RWPE1 (cell line): ENCODE data around the gene CUX1.
"Not testable (repeated sequence)": the region's sequence is repeated elsewhere in the genome, so short reads cannot be mapped to it uniquely, and the experiment has no call there.

Experiments used
- CTCF ChIA-PET: fragments of 350-600 bp; sonication (Branson Sonifier 250); formaldehyde crosslinking; extraction: SDS; loops from one replicate; lab custom pipeline; 2021; lab: Yijun Ruan, JAX
- POLR2A ChIA-PET: fragments of 400-600 bp; formaldehyde crosslinking; extraction: SDS; loops from one replicate; lab custom pipeline; 2020; ENCODE audit warnings: antibody characterized with exemption; ENCODE audit not compliant: low non-redundant PET; lab: Yijun Ruan, JAX
- DNase-seq: peaks from one replicate; pipeline ENCODE4 v3.0.0; 2012; ENCODE audit warnings: low spot score
- H3K27ac ChIP-seq: fragments of 450-650 bp; 2 replicates; pipeline ENCODE4 v1.5.1; 2017
- TF ChIP-seq, protein P1 (sequence below): fragments of 450-650 bp; conservative IDR thresholded peaks from 2 replicates; pipeline ENCODE4 v1.5.1; 2017; ENCODE audit warnings: low read depth, mild to moderate bottlenecking

The CUX1 gene

DNA sequence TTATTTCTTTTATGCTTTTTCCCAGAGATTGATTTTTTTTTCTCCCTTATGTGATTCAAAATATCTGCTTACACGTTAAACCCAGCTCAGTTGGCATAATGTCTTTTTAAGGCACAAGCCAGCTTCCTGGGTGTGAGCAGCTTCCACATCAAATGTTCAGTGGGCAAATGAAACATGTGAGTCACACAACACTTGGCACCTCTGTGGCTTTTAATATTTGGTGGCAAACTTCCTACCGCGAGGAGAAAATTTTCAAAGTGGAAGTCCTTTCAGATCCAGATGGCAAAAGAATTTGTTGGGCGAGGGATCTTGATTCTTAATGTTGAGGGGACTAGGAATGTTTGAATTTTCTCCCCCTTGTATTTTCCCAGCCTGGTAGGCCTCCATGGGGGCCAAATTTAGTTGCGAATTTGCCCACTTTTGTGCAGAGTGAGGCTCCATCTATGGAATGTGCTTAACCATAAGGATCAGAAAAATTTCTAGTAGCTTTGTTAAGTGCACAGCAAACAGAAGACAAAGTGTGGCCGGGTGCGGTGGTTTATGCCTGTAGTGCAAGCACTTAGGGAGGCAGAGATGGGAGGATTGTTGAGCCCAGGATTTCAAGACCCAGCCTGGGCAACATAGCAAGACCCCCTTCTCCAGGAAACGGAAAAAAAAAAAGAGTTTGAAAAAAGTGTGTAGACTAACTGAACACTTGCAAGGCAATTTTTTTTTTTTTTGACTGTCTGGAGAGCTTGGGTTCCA lies 31.0 kb downstream of the CUX1 start:
- CTCF ChIA-PET = interaction anchor here (0.6 to 0.7 kb wide), 3 partner anchors 49 to 381 kb away, joined by 5 read pairs; no protein-coding TSS in a partner anchor

DNA sequence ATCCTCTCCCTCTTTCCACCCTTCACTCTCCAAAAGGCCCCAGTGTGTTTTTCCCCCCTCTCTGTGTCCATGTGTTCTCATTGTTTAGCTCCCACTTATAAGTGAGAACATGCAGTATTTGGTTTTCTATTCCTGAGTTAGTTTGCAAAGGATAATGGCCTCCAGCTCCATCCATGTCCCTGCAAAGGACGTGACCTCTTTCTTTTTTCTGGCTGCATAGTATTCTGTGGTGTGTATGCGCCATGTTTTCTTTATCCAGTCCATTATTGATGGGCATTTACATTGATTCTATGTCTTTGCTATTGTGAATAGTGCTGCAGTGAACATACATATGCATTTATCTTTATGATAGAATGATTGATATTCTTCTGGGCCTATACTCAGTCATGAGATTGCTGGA lies 31.9 kb downstream of the CUX1 start:
- POLR2A ChIA-PET = interaction anchor here (1.0 kb wide), 1 partner anchor 78 kb away, joined by 3 read pairs; no protein-coding TSS in a partner anchor
- CTCF ChIA-PET = interaction anchor here (0.6 to 0.7 kb wide), 2 partner anchors 48 to 112 kb away, joined by 5 read pairs; no protein-coding TSS in a partner anchor
- DNase-seq, H3K27ac ChIP-seq: not testable (repeated sequence)

More for the DNA sequence above, 31.0 kb downstream of the CUX1 start:
- no peak for DNase-seq
- H3K27ac ChIP-seq = no peak overlapping the region
- POLR2A ChIA-PET = interaction anchor here (1.0 kb wide), 1 partner anchor 79 kb away, joined by 3 read pairs; no protein-coding TSS in a partner anchor
- TF ChIP-seq, protein P1, sequence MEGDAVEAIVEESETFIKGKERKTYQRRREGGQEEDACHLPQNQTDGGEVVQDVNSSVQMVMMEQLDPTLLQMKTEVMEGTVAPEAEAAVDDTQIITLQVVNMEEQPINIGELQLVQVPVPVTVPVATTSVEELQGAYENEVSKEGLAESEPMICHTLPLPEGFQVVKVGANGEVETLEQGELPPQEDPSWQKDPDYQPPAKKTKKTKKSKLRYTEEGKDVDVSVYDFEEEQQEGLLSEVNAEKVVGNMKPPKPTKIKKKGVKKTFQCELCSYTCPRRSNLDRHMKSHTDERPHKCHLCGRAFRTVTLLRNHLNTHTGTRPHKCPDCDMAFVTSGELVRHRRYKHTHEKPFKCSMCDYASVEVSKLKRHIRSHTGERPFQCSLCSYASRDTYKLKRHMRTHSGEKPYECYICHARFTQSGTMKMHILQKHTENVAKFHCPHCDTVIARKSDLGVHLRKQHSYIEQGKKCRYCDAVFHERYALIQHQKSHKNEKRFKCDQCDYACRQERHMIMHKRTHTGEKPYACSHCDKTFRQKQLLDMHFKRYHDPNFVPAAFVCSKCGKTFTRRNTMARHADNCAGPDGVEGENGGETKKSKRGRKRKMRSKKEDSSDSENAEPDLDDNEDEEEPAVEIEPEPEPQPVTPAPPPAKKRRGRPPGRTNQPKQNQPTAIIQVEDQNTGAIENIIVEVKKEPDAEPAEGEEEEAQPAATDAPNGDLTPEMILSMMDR = no peak

DNA sequence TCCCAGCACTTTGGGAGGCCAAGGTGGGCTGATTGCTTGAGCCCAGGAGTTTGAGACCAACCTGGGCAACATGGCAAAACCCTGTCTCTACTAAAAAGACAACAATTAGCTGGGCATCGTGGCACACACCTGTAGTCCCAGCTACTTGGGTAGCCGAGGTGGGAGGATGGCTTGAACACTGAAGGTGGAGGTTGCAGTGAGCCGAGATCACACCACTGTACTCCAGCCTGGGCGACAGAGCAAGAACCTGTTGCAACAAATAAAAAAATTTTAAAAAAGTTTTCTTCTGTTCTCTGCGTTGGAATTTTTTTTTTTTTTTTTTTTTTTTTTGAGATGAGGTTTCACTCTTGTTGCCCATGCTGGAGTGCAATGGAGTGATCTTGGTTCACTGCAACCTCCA lies 34.9 kb downstream of the CUX1 start:
- POLR2A ChIA-PET = interaction anchor here (0.5 kb wide), 1 partner anchor 108 kb away, joined by 5 read pairs; no protein-coding TSS in a partner anchor
- CTCF ChIA-PET = interaction anchor here (0.6 to 0.8 kb wide), 2 partner anchors 35 to 275 kb away, joined by 4 to 6 read pairs; partner anchors contain the start of gene CUX1
- not testable (repeated sequence) for H3K27ac ChIP-seq, DNase-seq

DNA sequence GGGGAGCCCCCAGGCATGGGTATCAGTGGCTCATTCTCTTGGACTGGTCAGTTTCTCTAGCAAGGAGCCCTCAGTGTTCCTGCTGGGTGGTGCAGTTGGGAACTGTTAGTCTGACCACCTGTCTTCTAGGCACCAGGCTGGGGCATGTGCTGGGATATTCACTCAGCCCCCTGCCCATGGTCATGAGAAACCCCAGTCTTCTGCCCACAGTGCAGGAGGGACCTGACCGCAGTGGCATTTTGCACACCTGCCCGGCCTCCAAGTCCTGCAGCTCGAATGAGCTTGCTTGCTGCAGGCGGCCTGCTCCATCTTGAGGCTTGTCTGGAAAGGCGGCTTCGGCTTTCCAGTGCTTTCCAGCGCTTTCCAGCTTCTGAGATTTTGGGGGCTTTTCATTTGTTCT lies 36.3 kb downstream of the CUX1 start:
- POLR2A ChIA-PET = no interaction called here

DNA sequence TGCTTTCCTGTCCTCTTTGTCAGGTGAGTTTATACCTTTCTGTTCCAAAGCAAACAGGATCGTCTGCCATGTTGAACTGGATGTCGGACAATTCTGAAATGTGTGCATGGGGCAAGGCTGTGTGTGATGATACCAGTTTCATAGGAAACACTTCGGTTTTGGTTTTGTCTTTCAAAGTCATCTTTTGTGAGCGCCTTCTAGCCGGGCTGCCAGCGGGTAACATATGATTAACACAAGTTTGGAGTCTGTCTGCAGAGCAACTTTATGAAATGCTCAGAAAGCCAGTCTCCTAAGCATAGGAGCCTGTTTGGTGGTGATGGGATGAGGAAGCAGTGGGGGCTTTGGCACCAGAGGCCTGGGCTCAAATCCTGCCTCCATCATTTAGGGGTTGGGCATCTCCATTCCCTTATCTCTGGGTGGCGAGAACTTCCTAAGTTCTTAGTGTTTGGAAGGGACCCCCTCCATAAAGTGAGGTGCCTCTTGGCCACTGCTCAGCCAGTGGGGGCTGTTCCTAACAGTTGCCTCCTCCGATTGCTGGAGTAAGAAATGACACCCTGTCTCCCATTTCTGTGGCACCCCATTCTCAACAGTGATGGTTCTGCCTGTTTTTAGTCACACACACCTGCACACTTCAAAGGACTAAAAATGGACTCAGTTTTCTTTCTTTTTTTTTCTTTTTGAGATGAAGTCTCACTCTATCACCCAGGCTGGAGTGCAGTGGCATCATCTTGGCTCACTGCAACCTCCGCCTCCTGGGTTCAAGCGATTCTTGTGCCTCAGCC lies 36.8 kb downstream of the CUX1 start:
- ChIA-PET POLR2A (no interaction called here), CTCF (no interaction called here)
- TF ChIP-seq, protein P1 = no peak
- no peak for DNase-seq
- peak overlapping the region; percentile 86 for H3K27ac ChIP-seq

More for the DNA sequence above, 36.3 kb downstream of the CUX1 start:
- DNase-seq = no peak
- H3K27ac ChIP-seq = peak overlapping the region; percentile 8; the same call in 1 of the 2 replicates
- CTCF ChIA-PET = no interaction called here
- TF ChIP-seq, protein P1 = no peak

DNA sequence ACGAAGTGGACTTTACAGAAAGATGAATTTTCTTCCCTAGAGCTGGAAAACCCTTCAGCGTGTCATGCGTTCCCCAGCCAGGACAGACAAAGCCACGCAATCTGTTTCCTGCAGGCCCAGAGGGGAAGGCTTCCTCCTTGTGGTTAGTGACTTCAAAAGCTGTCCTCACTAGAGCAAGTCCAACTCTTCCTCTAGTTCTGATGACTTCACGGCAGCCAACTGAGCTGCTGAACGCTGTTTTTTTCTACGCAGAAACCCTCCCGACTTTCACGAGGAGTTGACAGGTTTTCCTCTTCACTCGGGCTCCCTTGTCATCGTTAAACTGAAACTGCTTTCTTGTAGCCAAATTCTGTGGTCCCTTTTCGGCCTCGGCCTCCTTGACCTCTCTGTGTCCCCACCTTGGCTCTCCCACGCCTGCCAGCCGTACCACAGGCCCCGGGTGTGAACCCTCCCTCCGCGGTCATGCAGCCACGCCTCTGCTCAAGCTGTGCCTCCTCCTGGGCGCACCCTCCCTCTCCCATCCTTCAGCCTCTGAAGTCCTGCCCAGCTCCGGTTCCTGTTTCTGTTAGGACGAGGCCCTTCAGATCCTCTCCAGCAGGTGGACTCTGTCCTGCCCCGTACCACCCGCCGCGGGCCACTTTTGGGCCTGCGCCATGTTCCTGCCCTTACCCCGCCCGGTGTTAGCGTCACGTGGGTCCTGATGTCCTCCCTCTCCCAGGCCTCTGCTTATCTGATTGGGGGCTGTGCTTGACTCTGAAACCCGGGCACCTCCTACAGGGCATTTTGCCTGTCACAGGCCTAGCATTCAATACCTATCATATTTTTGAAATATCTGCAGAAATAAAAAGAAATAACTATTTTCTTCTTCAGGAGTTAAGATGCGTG lies 39.3 kb downstream of the CUX1 start:
- DNase-seq = peak; percentile 97
- TF ChIP-seq, protein P1 = peak; percentile 79
- POLR2A ChIA-PET = interaction anchor here (0.5 kb wide), 1 partner anchor 299 kb away, joined by 4 read pairs; no protein-coding TSS in a partner anchor
- CTCF ChIA-PET = interaction anchor here (0.5 to 2.1 kb wide), 9 partner anchors 11 to 306 kb away, joined by 3 to 6 read pairs (median 4); no protein-coding TSS in a partner anchor
- peak overlapping the region; percentile 86 for H3K27ac ChIP-seq
